ENCODE data around the gene GRWD1.
"Not testable (repeated sequence)": the region's sequence is repeated elsewhere in the genome, so short reads cannot be mapped to it uniquely, and the experiment has no call there.

GRWD1 gene

GRCh38 chr19:48480558-48481500 is 35.0 kb downstream of the GRWD1 start:
- no peak for FAIRE-seq

- no peak for FAIRE-seq
These were observed 36.3 kb downstream of the GRWD1 start for GRCh38 chr19:48481846-48482639.

GRCh38 chr19:48483301-48483700 is 37.5 kb downstream of the GRWD1 start:
- no peak for FAIRE-seq

- no peak for FAIRE-seq
These were observed 38.6 kb downstream of the GRWD1 start for GRCh38 chr19:48484247-48484893.

GRCh38 chr19:48484931-48485612 is 39.3 kb downstream of the GRWD1 start:
- FAIRE-seq = no peak

- not testable (repeated sequence) for FAIRE-seq
These were observed 40.9 kb downstream of the GRWD1 start for GRCh38 chr19:48486706-48487105.

GRCh38 chr19:48487544-48487943 is 41.8 kb downstream of the GRWD1 start:
- no peak for FAIRE-seq

- FAIRE-seq = no peak
These were observed 42.2 kb downstream of the GRWD1 start for GRCh38 chr19:48487948-48488347.

- not testable (repeated sequence) for FAIRE-seq
These were observed 42.7 kb downstream of the GRWD1 start for GRCh38 chr19:48488478-48488877.

- FAIRE-seq = no peak
These were observed 43.9 kb downstream of the GRWD1 start for GRCh38 chr19:48489608-48490216.

- FAIRE-seq = no peak
These were observed 45.4 kb downstream of the GRWD1 start for GRCh38 chr19:48490981-48491792.

- FAIRE-seq = no peak
These were observed 46.0 kb downstream of the GRWD1 start for GRCh38 chr19:48491793-48492123.

GRCh38 chr19:48492925-48493717 is 47.3 kb downstream of the GRWD1 start:
- FAIRE-seq = no peak

GRCh38 chr19:48493718-48494401 is 48.1 kb downstream of the GRWD1 start:
- no peak for FAIRE-seq

- no peak for FAIRE-seq
These were observed 49.6 kb downstream of the GRWD1 start for GRCh38 chr19:48495396-48495795.

- FAIRE-seq = no peak
These were observed 51.4 kb downstream of the GRWD1 start for GRCh38 chr19:48496959-48497727.

GRCh38 chr19:48497728-48498594 is 52.2 kb downstream of the GRWD1 start:
- FAIRE-seq = no peak
